PC-9 (cell line): Measurements from ENCODE around the gene RALGPS1. TPM values are rescaled to one million over a fixed set of nuclear protein-coding genes. Genes with fewer than 3 reads are reported as not detected.

ENCODE experiments used
- BruUV-seq: library from RNA; stranded (reverse); fragments of 400-500 nt; replicated peaks from 2 replicates; lab custom pipeline; 2021; lab: Mats Ljungman, UMichigan
- CTCF ChIA-PET: fragments of 300-600 bp; sonication (Branson Sonifier 250); formaldehyde crosslinking; loops from one replicate; lab custom pipeline; 2022; ENCODE audit warnings: antibody characterized with exemption; lab: Charles Lee
- POLR2A ChIA-PET: fragments of 300-600 bp; sonication (Branson Sonifier 250); formaldehyde crosslinking; loops from one replicate; lab custom pipeline; 2022; ENCODE audit warnings: antibody characterized with exemption; ENCODE audit not compliant: unreplicated experiment; lab: Charles Lee
- DNase-seq, 2 experiments: peaks; one replicate each; pipeline versions ENCODE4 v3.0.0 to v3.0.0-alpha.2; 2015 to 2022; ENCODE audit warnings: mixed read lengths in 1 of 2
- H2AFZ ChIP-seq: fragments of 200-600 bp; sonication (generic); 2 replicates; pipeline ENCODE4 v1.8.1; 2017; ENCODE audit warnings: antibody characterized with exemption
- H3F3A ChIP-seq: fragments of 200-600 bp; sonication (generic); 2 replicates; pipeline ENCODE4 v1.8.1; 2017; ENCODE audit warnings: antibody characterized with exemption, mild to moderate bottlenecking, low read depth; ENCODE audit not compliant: insufficient read depth
- H3K27ac ChIP-seq: fragments of 200-600 bp; sonication (generic); 2 replicates; pipeline ENCODE4 v1.6.1; 2016; ENCODE audit warnings: mixed run types
- H3K27me3 ChIP-seq: fragments of 200-600 bp; sonication (generic); 2 replicates; pipeline ENCODE4 v1.6.1; 2016; ENCODE audit warnings: low read depth, mixed run types; ENCODE audit not compliant: insufficient read depth
- H3K36me3 ChIP-seq: fragments of 200-600 bp; sonication (generic); 2 replicates; pipeline ENCODE4 v1.6.1; 2016; ENCODE audit warnings: low read depth, mixed run types
- H3K4me1 ChIP-seq: fragments of 200-600 bp; sonication (generic); replicated peaks from 2 replicates; pipeline ENCODE4 v1.6.1; 2016; ENCODE audit warnings: mixed run types; ENCODE audit not compliant: insufficient read depth
- H3K4me2 ChIP-seq: fragments of 200-600 bp; sonication (generic); 2 replicates; pipeline ENCODE4 v1.6.1; 2017; ENCODE audit warnings: mixed run types
- H3K4me3 ChIP-seq: fragments of 200-600 bp; sonication (generic); 2 replicates; pipeline ENCODE4 v1.6.1; 2016; ENCODE audit warnings: mixed run types
- H3K79me2 ChIP-seq: fragments of 200-600 bp; sonication (generic); 2 replicates; pipeline ENCODE4 v1.6.1; 2017; ENCODE audit warnings: low read depth, mixed run types
- H3K9me2 ChIP-seq: fragments of 200-600 bp; sonication (generic); 2 replicates; pipeline ENCODE4 v1.8.1; 2017; ENCODE audit warnings: mild to moderate bottlenecking; ENCODE audit not compliant: insufficient read depth
- H3K9me3 ChIP-seq: fragments of 200-600 bp; sonication (generic); 2 replicates; pipeline ENCODE4 v1.8.1; 2016; ENCODE audit warnings: low read depth; ENCODE audit not compliant: insufficient read depth
- H4K20me1 ChIP-seq: fragments of 200-600 bp; sonication (generic); 2 replicates; pipeline ENCODE4 v1.8.1; 2017; ENCODE audit not compliant: insufficient read depth
- CTCF ChIP-seq: fragments of 200-600 bp; sonication (generic); conservative IDR thresholded peaks from 2 replicates; pipeline ENCODE4 v1.6.1; 2017; ENCODE audit warnings: mixed run types, antibody characterized with exemption, mild to moderate bottlenecking, moderate library complexity
- EZH2 ChIP-seq: fragments of 200-600 bp; sonication (generic); IDR thresholded peaks from 2 replicates; pipeline ENCODE4 v1.8.0; 2017; ENCODE audit warnings: antibody characterized with exemption, low read depth
- intact Hi-C: fragments of 100-400 bp; cut with micrococcal nuclease; formaldehyde crosslinking; loops from one replicate; pipeline ENCODE4 v1.10.0; 2022; ENCODE audit not compliant: unreplicated experiment
- total RNA-seq: library from RNA; stranded (reverse); gene quantifications from 2 replicates; pipeline ENCODE4 v1.2.3, GENCODE V29; 2021

RALGPS1 gene
- total RNA-seq, 1 experiment from 2014 or later: 23.3 TPM

GRCh38 chr9:127207734-127208410, 293.3 kb downstream of the RALGPS1 start:
- Histone ChIP-seq H3K9me2 (no peaks in the 10 kb centered on the region), H3K79me2 (no peaks in the 10 kb centered on the region), H3F3A (no peaks in the 10 kb centered on the region), H3K4me2 (no peak overlapping the region), H3K4me3 (no peak overlapping the region), H4K20me1 (no peaks in the 10 kb centered on the region), H3K4me1 (no peaks in the 10 kb centered on the region), H3K27me3 (no peaks in the 10 kb centered on the region), H2AFZ (no peak overlapping the region), H3K9me3 (no peaks in the 10 kb centered on the region), H3K27ac (no peak overlapping the region), H3K36me3 (no peaks in the 10 kb centered on the region)
- BruUV-seq: no TSS peak
- TF ChIP-seq CTCF (no peak), EZH2 (no peak)
- DNase-seq: no peak
- POLR2A ChIA-PET: no interaction called here
- CTCF ChIA-PET: no interaction called here
- intact Hi-C loops: no loop called here

GRCh38 chr9:127208416-127208815, 293.8 kb downstream of the RALGPS1 start:
- no peaks in the 10 kb centered on the region for H3F3A ChIP-seq
- no peak overlapping the region for H2AFZ ChIP-seq
- no peak for DNase-seq
- CTCF ChIA-PET: no interaction called here
- TF ChIP-seq EZH2: no peak
- TF ChIP-seq CTCF: no peak
- POLR2A ChIA-PET: interaction anchor here (0.6 kb wide), 1 partner anchor 230 kb away, joined by 7 read pairs; no protein-coding TSS in a partner anchor
- no peaks in the 10 kb centered on the region for H3K79me2 ChIP-seq
- H3K36me3 ChIP-seq: no peaks in the 10 kb centered on the region
- no peak overlapping the region for H3K27ac ChIP-seq
- intact Hi-C loops: no loop called here
- BruUV-seq: no TSS peak
- H3K27me3 ChIP-seq: no peaks in the 10 kb centered on the region
- no peaks in the 10 kb centered on the region for H3K9me3 ChIP-seq
- H3K4me1 ChIP-seq: no peaks in the 10 kb centered on the region
- no peak overlapping the region for H3K4me3 ChIP-seq
- H3K4me2 ChIP-seq: no peak overlapping the region
- no peaks in the 10 kb centered on the region for H3K9me2 ChIP-seq
- no peaks in the 10 kb centered on the region for H4K20me1 ChIP-seq

- POLR2A ChIA-PET: interaction anchor here (0.6 kb wide), 1 partner anchor 231 kb away, joined by 7 read pairs; no protein-coding TSS in a partner anchor
Measured at GRCh38 chr9:127209220-127209619, 294.6 kb downstream of the RALGPS1 start.

More at GRCh38 chr9:127209220-127209619, 294.6 kb downstream of the RALGPS1 start:
- Histone ChIP-seq H3K4me3 (no peak overlapping the region), H3K9me3 (no peaks in the 10 kb centered on the region), H3K27me3 (no peaks in the 10 kb centered on the region), H3K9me2 (no peaks in the 10 kb centered on the region), H2AFZ (no peak overlapping the region), H4K20me1 (no peaks in the 10 kb centered on the region), H3K4me1 (no peaks in the 10 kb centered on the region), H3K36me3 (no peaks in the 10 kb centered on the region), H3K27ac (no peak overlapping the region), H3K4me2 (no peak overlapping the region), H3K79me2 (no peaks in the 10 kb centered on the region), H3F3A (no peaks in the 10 kb centered on the region; the same call in 1 of the 2 replicates)
- CTCF ChIA-PET: no interaction called here
- DNase-seq: no peak
- BruUV-seq: no TSS peak
- intact Hi-C loops: loop anchor here (1.0 kb wide), 1 partner anchor 240 kb away; no protein-coding TSS in a partner anchor
- no peak for TF ChIP-seq CTCF
- TF ChIP-seq EZH2: no peak
